HG03457 (cell line): ENCODE data around the gene CHSY3.
"Not testable (repeated sequence)": the region's sequence is repeated elsewhere in the genome, so short reads cannot be mapped to it uniquely, and the experiment has no call there.

Experiments
- ATAC-seq: cut with Tn5 transposase; IDR thresholded peaks from one replicate; pipeline ENCODE4 v1.9.1; 2021; ENCODE audit warnings: moderate number of reproducible peaks; ENCODE audit not compliant: unreplicated experiment

Gene CHSY3

DNA sequence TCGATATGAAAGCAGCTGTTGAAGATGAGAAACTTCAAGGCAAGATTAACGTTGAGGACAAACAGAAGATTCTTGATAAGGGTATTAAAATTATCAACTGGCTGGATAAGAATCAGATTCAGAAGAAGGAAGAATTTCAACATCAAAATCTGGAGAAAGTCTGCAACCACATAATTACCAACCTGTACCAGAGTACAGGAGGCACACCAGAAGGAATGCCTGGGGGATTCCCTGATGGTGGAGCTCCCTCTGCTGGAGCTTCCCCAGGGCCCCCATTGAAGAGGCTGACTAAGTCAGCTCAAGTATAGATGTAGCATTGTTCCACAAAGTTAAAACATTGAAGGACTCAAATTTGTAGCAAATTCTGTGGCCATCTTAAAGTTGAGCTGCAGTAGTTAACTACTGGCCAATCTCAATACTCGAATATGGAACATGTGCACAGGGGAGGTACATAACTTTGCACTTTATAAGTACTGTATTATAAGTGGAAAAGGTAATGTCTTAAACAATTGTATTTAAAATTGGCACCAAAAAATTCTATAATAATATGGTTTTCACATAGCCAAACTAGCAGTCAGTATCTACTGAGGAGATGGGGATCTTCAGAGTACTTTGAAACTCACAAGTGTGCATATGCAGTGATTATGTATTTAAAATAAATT lies 237.5 kb downstream of the CHSY3 start:
- ATAC-seq: no peak

DNA sequence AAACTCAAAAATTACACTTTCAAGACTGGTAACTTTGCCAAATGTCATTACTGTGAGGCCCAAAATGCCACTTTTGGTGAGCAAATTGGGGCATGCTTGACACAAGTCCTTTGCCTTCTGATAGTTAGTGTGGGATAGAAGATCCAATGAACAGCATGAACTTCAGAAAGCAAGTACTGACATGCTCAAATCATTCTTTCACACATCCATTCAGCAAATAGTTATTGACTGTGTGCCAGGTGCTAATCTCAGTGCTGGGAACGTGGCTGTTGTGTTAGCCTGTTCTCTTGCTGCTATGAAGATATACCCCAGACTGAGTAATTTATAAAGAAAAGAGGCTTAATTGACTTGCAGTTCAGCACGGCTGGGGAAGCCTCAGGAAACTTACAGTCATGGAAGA lies 247.0 kb downstream of the CHSY3 start:
- ATAC-seq: no peak

DNA sequence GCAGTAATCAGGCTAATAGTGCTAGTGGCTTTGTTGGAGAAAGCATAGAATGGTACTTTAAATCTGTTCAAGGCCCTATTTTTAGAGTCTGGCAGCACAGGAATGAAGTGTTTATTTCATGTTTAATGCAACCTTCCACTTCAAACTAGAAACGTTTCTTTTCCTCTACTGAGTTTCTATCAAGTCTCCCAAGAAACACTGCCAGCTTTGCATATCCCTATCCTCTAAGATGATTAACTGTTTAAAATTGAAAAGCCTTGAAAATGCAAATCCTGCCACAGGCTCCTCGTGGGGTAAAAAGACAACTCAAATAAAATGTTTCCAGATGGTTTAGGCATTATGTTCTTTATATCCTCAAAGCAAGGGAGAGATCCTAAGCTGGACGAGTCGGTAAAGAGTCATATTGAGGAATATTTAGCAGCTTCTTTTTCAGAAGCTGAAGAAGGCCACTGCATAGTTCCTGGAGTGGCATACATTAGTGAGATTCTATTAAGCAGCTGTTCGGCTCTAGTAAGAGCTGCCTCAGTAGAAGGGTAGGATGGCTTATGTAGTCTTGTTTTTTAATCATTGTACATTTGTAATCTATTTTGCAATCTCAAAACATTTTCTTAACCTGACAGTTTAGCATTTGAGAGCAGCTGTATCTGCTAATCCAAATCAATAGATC lies 251.2 kb downstream of the CHSY3 start:
- ATAC-seq: no peak

DNA sequence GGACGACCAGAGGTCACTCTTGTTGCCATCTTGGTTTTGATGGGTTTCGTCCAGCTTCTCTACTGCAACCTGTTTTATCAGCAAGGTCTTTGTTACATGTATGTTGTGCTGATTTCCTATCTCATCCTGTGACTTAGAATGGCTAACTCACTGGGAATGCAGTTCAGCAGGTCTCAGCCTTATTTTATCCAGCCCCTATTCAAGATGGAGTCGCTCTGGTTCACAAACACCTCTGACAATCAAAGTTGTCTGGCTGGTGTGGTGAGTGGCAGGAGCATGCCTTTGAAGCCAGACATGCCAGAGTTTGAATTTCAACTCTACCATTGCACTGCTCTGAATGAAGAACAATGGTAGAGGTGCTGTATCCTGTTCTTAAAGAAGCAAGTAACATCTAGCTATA lies 253.8 kb downstream of the CHSY3 start:
- no peak for ATAC-seq

DNA sequence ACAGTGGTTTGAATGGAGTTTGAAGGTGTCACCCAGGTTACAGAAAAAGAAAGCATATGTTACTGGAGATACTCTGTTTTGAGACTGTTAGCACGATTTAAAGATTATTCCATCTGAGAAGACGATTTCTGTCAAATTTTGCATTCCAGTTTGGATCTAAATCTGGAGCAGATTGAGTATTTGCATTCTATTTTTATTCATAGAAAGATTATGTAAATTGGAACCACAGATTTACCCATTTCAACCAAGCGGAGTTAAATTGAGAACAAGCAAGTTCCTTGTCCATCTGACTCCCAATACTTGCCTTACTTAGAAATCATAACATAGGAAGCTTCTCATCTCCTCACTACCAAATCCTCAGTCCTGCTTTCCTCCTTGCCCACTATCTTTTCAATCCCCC lies 255.7 kb downstream of the CHSY3 start:
- no peak for ATAC-seq

DNA sequence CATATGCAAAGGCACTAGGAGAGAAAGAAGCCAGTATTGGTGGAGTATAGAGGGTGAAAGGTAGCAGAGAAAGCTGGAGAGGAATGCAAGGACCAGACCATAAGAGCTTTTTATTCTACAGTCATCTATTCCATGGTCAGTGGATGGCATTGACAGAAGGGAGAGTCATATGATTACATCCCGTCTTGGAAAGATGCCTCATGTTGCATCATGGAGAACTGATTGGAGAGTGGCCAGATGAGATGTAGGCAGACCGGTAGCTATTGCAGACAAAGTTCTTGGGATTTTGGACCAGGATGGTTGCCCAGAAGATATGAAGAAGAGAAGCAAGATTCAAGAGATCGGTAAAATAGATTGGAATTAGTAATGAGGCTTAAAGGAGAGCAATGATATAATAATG lies 260.7 kb downstream of the CHSY3 start:
- no peak for ATAC-seq

DNA sequence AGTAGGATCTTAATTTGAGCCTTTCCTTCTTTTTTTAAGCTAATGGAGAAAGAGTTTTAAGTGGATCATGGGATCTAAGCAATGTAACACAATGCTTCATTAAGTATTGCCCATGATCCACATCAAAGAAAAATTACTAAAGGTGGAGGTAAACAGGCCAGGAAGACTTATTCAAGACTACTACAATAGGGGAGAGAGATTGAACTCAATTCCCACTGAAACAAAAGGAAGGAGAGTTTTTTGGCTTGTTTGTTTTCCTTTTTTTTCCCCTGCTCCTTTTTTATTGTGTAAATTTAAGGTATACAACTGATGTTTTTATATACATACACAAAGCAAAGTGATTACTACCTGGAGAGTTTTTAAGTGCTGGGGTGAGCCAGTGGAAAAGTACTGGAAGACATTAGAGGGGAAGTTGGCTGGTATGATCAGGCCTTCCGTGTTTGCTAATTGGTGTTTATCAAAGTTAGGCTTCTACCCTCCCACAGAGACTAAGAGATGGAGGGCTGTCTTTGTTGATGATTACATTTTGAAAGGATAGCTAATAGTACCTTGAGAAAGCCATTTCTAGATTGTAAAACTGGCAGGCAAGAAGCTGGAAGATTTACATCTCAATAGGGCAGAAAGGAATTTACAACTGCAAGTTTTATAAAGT lies 262.7 kb downstream of the CHSY3 start:
- ATAC-seq: no peak

DNA sequence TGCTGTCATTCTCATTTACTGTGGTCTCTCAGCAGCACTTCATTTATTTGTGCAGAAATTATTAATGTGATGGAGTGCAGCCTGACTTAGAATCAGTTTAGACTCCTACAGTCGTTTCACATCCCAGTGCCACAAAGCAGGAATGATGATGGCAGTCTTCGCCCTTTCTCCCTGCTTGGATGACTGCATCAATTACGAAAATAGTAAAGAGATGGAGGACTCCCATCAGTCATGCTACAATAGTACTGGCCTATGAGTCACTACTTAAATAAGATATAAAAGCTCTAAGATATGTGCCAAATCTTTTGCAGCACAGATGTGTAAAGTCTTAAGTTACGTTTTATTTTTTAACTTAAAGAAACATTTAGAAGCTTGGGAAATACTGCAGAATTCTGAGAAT lies 263.9 kb downstream of the CHSY3 start:
- ATAC-seq: no peak

DNA sequence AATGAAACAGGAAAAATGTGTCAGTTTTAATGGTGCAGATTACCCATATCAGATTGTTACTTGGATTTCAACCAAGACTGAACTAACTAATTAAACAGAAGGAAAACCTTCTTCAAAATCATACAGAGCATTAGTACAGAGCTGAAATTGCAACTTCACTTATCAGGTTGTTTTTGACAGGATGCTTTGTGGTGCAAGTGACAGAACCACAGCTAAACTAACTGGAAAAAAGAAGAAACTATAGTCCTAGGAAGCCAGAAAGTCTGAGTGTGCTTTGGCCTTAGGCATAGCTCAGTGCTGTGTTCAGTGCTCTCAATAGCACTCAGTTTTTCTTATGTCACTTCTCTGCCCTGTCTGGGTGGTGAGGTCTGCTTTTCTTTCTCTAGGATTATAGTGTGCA lies 267.4 kb downstream of the CHSY3 start:
- ATAC-seq: no peak

DNA sequence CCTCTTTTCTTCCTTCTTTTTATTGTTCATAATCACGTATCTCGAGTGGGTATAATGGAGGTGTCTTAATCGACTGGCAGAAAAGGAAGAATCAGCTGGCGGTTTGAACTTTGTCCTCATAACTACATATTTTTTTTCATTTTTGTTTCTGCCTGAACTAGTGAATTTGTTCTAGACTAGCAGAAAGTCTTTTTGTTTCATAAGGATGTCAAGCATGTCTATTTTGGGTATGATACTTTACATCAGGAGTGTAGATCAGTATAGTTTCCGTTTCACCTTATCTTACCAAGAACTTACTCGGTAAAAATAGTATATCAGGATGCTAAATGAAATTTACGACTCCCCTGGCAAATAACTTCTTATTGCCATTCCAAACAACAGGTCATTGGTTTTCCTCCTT lies 278.9 kb downstream of the CHSY3 start:
- no peak for ATAC-seq

DNA sequence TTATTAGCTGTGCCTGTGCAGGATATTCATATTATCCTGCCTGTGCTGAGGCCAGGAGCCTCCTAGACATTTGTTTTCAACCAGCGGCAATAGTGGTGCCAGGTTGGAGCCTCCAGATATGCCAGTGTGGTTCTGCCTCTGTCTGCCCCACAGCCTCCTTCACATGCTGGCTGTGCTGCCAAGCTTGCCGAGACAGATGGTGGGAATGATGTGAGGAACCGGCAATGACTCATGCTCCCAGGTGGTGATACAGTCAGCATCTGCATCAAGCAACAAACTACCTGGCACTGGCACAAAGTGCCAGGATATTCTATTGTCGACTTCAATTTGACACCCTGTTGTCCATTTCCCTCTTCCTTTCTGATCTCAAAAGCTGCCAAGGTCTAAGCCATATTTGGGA lies 285.7 kb downstream of the CHSY3 start:
- no peak for ATAC-seq

DNA sequence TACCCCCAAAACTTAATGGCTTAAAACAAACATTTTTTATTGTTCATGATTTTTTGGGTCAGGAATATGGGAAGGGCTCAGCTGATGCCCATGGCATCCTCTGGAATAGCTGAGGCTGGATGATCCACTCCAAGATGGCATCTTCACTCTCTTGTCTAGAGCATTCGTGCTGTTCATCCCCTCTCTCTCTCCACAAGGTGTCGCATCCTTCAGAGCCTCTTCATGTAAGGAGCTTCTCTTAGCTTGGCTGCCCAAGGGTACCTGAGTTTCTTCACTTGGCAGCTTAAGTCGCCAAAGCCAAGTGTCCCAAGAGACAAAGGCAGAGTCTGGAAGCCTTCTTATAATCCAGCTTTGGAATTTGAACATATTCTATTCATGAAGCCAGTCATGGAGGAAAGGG lies 294.7 kb downstream of the CHSY3 start:
- ATAC-seq: peak; percentile 79

DNA sequence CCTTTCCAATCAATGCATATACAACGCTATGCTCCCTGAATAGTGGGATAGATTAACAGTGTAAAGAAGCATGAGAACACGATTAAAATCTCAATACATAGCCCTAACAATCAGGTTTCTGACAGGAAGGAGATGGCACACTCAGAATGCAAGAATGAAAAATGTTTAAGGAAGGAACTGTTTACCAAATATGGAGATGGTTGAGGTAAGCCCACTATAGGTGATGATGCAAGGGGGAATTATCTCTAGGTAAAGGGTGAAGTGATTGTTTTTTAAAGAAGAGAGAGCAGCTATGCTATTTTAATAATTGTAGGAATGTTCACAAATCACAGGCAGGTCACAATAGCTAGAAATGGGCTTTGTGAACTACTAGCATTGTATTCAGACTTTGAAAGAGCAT lies 302.4 kb downstream of the CHSY3 start:
- ATAC-seq: no peak

DNA sequence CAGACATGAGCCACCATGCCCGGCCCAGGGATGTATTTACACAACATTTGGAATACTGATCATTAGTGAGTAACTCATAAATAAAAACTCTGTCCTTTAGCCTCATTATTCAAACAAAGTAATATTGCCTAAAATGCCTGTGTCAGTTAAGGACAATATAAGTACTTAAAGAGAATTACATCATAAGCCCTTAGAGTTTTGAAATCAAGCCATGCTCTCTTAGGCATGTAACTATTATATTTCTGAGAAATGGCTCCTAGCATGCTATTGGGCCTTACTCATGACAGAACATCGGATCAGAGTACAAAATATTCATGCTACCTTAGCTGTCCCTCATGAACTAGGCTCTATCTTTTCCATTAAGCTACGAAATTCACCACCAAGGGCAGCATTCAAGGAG lies 309.3 kb downstream of the CHSY3 start:
- ATAC-seq: no peak

DNA sequence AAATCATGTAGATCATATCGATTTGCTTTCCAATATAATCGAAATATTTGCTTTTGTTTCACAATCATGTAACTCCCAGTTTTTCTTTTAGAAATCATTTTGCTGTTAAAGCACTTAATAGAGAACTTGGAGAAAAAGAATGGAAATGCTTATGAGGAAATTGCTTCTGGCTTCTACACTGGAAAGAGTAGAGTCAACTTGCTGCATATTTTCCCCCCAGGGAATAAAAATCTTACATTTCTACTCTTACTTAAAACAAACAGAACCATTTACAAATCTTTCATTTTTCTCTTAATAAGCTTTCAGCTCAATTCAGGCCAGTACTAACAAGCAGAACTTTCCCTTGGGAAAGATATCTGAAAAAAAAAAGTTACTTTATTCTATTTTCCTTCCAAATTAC lies 312.0 kb downstream of the CHSY3 start:
- no peak for ATAC-seq

DNA sequence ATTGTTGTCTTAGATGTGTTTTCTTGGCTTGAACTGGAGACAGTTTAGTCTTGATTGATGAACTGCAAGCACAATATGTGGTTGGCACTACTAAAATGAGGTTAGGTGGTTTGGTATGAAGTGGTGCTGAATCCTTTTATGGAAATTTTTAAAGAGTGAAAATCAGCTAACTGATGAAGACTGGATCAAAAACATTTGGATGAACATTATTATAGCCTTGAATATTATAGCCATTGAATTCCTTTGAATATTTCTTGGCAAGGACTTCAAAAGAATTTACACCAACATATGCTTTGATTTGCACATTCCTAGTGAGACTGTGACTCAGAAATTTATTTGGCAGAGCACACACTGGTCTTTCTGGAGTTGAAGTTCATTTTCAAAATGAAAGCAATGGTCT lies 318.3 kb downstream of the CHSY3 start:
- no peak for ATAC-seq

DNA sequence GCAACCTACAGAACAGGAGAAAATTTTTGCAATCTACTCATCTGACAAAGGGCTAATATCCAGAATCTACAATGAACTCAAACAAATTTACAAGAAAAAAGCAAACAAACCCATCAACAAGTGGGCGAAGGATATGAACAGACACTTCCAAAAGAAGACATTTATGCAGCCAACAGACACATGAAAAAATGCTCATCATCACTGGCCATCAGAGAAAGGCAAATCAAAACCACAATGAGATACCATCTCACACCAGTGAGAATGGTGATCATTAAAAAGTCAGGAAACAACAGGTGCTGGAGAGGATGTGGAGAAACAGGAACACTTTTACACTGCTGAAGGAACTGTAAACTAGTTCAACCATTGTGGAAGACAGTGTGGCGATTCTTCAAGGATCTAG lies 322.3 kb downstream of the CHSY3 start:
- not testable (repeated sequence) for ATAC-seq

DNA sequence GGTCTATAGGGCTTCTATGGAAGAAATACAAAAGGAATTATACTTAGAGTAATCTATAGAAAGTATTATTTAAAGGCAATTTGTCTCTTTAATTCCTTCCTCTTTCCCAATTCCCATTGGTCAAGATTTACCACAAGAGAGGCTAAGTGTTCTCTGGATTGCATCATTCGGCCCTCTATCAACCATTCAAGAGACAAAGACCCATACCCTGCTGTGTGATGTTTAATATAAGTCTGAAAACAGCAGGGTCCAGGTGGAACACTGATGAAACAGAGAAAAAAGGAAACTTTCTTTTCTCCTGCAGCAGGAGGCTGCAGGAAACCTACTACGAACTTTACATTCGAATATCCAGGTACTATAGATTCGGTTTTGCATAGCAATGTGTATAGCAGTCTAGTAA lies 323.4 kb downstream of the CHSY3 start:
- ATAC-seq: no peak

DNA sequence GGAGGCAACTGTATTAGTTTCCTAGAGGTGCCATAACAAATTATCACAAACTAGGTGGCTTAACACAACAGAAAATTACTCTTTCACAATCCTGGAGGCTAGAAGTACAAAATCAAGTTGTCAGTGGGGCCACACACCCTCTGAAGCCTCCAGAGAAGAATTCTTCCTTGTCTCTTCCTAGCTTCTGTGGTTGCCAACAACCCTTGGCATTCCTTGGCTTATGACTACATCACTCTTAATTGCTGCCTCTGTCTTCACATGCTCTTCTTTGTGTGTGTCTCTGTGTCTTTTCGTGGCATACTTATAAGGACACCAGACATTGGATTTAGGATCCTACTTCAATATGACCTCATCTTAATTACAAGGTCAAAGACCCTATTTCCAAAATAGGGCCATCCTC lies 327.5 kb downstream of the CHSY3 start:
- ATAC-seq: no peak

DNA sequence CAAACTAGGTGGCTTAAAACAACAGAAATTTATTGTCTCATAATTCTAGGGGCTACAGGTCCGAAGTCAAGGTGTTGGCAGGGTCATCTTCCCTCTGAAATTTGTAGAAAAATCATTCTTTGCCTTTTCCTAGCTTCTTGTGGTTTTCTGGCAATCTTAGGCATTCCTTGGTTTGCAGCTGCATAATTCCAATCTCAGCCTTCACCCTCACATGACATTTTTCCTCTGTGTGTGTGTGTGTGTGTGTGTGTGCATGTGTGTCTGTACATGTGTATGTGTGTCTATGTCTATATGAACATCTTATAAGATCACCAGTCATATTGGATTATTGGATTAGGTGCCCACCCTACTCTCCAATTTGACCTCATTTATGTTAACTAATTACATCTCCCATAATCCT lies 330.6 kb downstream of the CHSY3 start:
- ATAC-seq: no peak
